Measurements from ENCODE around the gene NAV3. TPM values are rescaled to one million over a fixed set of nuclear protein-coding genes. Genes with fewer than 3 reads are reported as not detected.

The NAV3 gene
- polyA plus RNA-seq, 1 donor from 2014 or later, result 36.9 TPM

DNA sequence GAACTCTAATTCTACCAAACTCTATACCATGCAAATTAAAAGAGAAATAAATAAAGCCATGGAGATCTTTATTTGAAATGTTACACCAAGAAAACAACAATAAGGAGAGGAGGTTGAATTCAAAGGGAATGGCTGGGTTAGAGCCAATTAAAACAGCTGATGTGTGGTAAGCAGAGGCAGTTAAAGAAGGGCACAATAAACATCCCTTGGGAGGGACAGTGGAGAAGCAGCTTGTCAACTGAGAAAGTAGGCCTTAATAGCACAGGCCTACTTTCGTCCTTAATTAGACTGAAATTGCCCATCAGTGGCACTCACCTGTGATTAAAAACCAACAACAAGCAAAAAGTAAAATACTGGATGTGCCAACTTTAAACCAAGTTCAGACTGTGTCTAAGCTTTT, 16.3 kb upstream of the NAV3 start:
- H3K4me2 ChIP-seq (ENCODE audit: low read length), result no peak overlapping the region
- no peak overlapping the region for H3K27ac ChIP-seq (ENCODE audit: low read length)
- no peaks in the 10 kb centered on the region for H3F3A ChIP-seq (ENCODE audit: insufficient read depth, low read length, poor library complexity, severe bottlenecking)
- H3K79me2 ChIP-seq (replicated peaks; ENCODE audit: insufficient read depth, low read length), result no peaks in the 10 kb centered on the region
- H3K9me2 ChIP-seq (ENCODE audit: insufficient read depth, low read length), result no peaks in the 10 kb centered on the region
- H4K20me1 ChIP-seq (ENCODE audit: insufficient read depth), result no peaks in the 10 kb centered on the region
- no peaks in the 10 kb centered on the region for H3K36me3 ChIP-seq (ENCODE audit: insufficient read depth, low read length)
- H2AFZ ChIP-seq (ENCODE audit: low read depth, low read length), result no peak overlapping the region
- no peak overlapping the region for H3K4me3 ChIP-seq (ENCODE audit: low read length)
- no peaks in the 10 kb centered on the region for H3K9me3 ChIP-seq (ENCODE audit: low read length)
- TF ChIP-seq RAD21 (conservative IDR thresholded peaks at IDR 0.05), result no peak
- TF ChIP-seq EP300 (conservative IDR thresholded peaks at IDR 0.05; ENCODE audit: poor library complexity, severe bottlenecking), result no peak
- TF ChIP-seq, protein P1, sequence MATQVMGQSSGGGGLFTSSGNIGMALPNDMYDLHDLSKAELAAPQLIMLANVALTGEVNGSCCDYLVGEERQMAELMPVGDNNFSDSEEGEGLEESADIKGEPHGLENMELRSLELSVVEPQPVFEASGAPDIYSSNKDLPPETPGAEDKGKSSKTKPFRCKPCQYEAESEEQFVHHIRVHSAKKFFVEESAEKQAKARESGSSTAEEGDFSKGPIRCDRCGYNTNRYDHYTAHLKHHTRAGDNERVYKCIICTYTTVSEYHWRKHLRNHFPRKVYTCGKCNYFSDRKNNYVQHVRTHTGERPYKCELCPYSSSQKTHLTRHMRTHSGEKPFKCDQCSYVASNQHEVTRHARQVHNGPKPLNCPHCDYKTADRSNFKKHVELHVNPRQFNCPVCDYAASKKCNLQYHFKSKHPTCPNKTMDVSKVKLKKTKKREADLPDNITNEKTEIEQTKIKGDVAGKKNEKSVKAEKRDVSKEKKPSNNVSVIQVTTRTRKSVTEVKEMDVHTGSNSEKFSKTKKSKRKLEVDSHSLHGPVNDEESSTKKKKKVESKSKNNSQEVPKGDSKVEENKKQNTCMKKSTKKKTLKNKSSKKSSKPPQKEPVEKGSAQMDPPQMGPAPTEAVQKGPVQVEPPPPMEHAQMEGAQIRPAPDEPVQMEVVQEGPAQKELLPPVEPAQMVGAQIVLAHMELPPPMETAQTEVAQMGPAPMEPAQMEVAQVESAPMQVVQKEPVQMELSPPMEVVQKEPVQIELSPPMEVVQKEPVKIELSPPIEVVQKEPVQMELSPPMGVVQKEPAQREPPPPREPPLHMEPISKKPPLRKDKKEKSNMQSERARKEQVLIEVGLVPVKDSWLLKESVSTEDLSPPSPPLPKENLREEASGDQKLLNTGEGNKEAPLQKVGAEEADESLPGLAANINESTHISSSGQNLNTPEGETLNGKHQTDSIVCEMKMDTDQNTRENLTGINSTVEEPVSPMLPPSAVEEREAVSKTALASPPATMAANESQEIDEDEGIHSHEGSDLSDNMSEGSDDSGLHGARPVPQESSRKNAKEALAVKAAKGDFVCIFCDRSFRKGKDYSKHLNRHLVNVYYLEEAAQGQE (IDR thresholded peaks at IDR 0.05; ENCODE audit: borderline replicate concordance), result no peak
- TF ChIP-seq, protein P2, sequence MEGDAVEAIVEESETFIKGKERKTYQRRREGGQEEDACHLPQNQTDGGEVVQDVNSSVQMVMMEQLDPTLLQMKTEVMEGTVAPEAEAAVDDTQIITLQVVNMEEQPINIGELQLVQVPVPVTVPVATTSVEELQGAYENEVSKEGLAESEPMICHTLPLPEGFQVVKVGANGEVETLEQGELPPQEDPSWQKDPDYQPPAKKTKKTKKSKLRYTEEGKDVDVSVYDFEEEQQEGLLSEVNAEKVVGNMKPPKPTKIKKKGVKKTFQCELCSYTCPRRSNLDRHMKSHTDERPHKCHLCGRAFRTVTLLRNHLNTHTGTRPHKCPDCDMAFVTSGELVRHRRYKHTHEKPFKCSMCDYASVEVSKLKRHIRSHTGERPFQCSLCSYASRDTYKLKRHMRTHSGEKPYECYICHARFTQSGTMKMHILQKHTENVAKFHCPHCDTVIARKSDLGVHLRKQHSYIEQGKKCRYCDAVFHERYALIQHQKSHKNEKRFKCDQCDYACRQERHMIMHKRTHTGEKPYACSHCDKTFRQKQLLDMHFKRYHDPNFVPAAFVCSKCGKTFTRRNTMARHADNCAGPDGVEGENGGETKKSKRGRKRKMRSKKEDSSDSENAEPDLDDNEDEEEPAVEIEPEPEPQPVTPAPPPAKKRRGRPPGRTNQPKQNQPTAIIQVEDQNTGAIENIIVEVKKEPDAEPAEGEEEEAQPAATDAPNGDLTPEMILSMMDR (IDR thresholded peaks at IDR 0.05; ENCODE audit: poor library complexity, severe bottlenecking), result no peak
- no peak for TF ChIP-seq MXI1 (conservative IDR thresholded peaks at IDR 0.05; ENCODE audit: poor library complexity, severe bottlenecking)
- no peak for TF ChIP-seq POLR2AphosphoS5 (IDR thresholded peaks at IDR 0.05)
- TF ChIP-seq TAF1 (IDR thresholded peaks at IDR 0.05; ENCODE audit: low read depth), result no peak
- no peak for TF ChIP-seq EZH2 (IDR thresholded peaks at IDR 0.05; ENCODE audit: borderline replicate concordance, insufficient read depth, low read length, poor library complexity, severe bottlenecking)
- TF ChIP-seq SMC3 (conservative IDR thresholded peaks at IDR 0.05; ENCODE audit: poor library complexity), result no peak
- H3K27me3 ChIP-seq (ENCODE audit: insufficient read depth, low read depth, low read length), result no peaks in the 10 kb centered on the region
- H3K9ac ChIP-seq (ENCODE audit: low read length), result no peak overlapping the region

GRCh38 chr12:77816196-77816595, 14.5 kb upstream of the NAV3 start:
- Histone ChIP-seq H3F3A (ENCODE audit: insufficient read depth, low read length, poor library complexity, severe bottlenecking) (no peaks in the 10 kb centered on the region), H3K27me3 (ENCODE audit: insufficient read depth, low read depth, low read length) (no peaks in the 10 kb centered on the region), H3K79me2 (replicated peaks; ENCODE audit: insufficient read depth, low read length) (no peaks in the 10 kb centered on the region), H3K9me2 (ENCODE audit: insufficient read depth, low read length) (no peaks in the 10 kb centered on the region), H3K9ac (ENCODE audit: low read length) (no peak overlapping the region), H3K36me3 (ENCODE audit: insufficient read depth, low read length) (no peaks in the 10 kb centered on the region), H4K20me1 (ENCODE audit: insufficient read depth) (no peaks in the 10 kb centered on the region), H2AFZ (ENCODE audit: low read depth, low read length) (no peak overlapping the region), H3K9me3 (ENCODE audit: low read length) (no peaks in the 10 kb centered on the region), H3K4me3 (ENCODE audit: low read length) (no peak overlapping the region), H3K27ac (ENCODE audit: low read length) (no peak overlapping the region), H3K4me2 (ENCODE audit: low read length) (no peak overlapping the region)
- TF ChIP-seq TAF1 (IDR thresholded peaks at IDR 0.05; ENCODE audit: low read depth), result no peak
- TF ChIP-seq POLR2AphosphoS5 (IDR thresholded peaks at IDR 0.05), result no peak
- TF ChIP-seq SMC3 (conservative IDR thresholded peaks at IDR 0.05; ENCODE audit: poor library complexity), result no peak
- no peak for TF ChIP-seq EZH2 (IDR thresholded peaks at IDR 0.05; ENCODE audit: borderline replicate concordance, insufficient read depth, low read length, poor library complexity, severe bottlenecking)
- TF ChIP-seq EP300 (conservative IDR thresholded peaks at IDR 0.05; ENCODE audit: poor library complexity, severe bottlenecking), result no peak
- TF ChIP-seq, protein P1 (IDR thresholded peaks at IDR 0.05; ENCODE audit: borderline replicate concordance), result no peak
- TF ChIP-seq MXI1 (conservative IDR thresholded peaks at IDR 0.05; ENCODE audit: poor library complexity, severe bottlenecking), result no peak
- no peak for TF ChIP-seq RAD21 (conservative IDR thresholded peaks at IDR 0.05)
- TF ChIP-seq, protein P2 (IDR thresholded peaks at IDR 0.05; ENCODE audit: poor library complexity, severe bottlenecking), result no peak

Measured in neural cell (in vitro differentiated cells).